KMS-11 (cell line): ENCODE data around the gene SPNS2.

ENCODE experiments used
- H2AFZ ChIP-seq: fragments of 200-600 bp; sonication (generic); 2 replicates; pipeline ENCODE4 v1.6.1; 2016; ENCODE audit warnings: antibody characterized with exemption, mixed run types, low read depth
- H3K27ac ChIP-seq: fragments of 200-600 bp; sonication (generic); 2 replicates; pipeline ENCODE4 v1.6.1; 2016; ENCODE audit warnings: mild to moderate bottlenecking, mixed run types
- H3K27me3 ChIP-seq: fragments of 200-600 bp; sonication (generic); 2 replicates; pipeline ENCODE4 v1.6.1; 2017; ENCODE audit warnings: mild to moderate bottlenecking, low read depth, mixed run types, moderate library complexity; ENCODE audit not compliant: insufficient read depth
- H3K36me3 ChIP-seq: fragments of 200-600 bp; sonication (generic); 2 replicates; pipeline ENCODE4 v1.6.1; 2017; ENCODE audit warnings: mild to moderate bottlenecking, mixed run types; ENCODE audit not compliant: insufficient read depth
- H3K4me1 ChIP-seq: fragments of 200-600 bp; sonication (generic); 2 replicates; pipeline ENCODE4 v1.6.1; 2016; ENCODE audit warnings: mild to moderate bottlenecking, low read depth, mixed run types; ENCODE audit not compliant: poor library complexity, severe bottlenecking
- H3K4me2 ChIP-seq: fragments of 200-600 bp; sonication (generic); 2 replicates; pipeline ENCODE4 v1.7.0; 2016; ENCODE audit warnings: mild to moderate bottlenecking, mixed run types
- H3K4me3 ChIP-seq: fragments of 200-600 bp; sonication (generic); IDR thresholded peaks from 2 replicates; pipeline ENCODE4 v1.6.1; 2017; ENCODE audit warnings: low read depth, low read length, mixed read lengths; ENCODE audit not compliant: insufficient read depth
- H3K79me2 ChIP-seq: fragments of 200-600 bp; sonication (generic); 2 replicates; pipeline ENCODE4 v1.6.1; 2016; ENCODE audit warnings: low read depth, mixed run types; ENCODE audit not compliant: insufficient read depth
- H3K9ac ChIP-seq: fragments of 200-600 bp; sonication (generic); 2 replicates; pipeline ENCODE4 v1.6.1; 2016; ENCODE audit warnings: mild to moderate bottlenecking, mixed run types
- H4K20me1 ChIP-seq: fragments of 200-600 bp; sonication (generic); 2 replicates; pipeline ENCODE4 v1.6.1; 2016; ENCODE audit warnings: mild to moderate bottlenecking, mixed run types; ENCODE audit not compliant: insufficient read depth
- CTCF ChIP-seq: fragments of 200-600 bp; sonication (generic); conservative IDR thresholded peaks from 2 replicates; pipeline ENCODE4 v1.6.1; 2017; ENCODE audit warnings: low read depth, mild to moderate bottlenecking, antibody characterized with exemption, low read length, moderate library complexity, mixed read lengths

SPNS2 gene

GRCh38 chr17:4539025-4539424 is 40.3 kb downstream of the SPNS2 start:
- H3K79me2 ChIP-seq, result no peaks in the 10 kb centered on the region
- no peaks in the 10 kb centered on the region for H3K4me1 ChIP-seq
- no peaks in the 10 kb centered on the region for H3K36me3 ChIP-seq
- no peaks in the 10 kb centered on the region for H4K20me1 ChIP-seq
- no peak overlapping the region for H3K9ac ChIP-seq
- no peak for TF ChIP-seq CTCF
- no peak overlapping the region for H3K27ac ChIP-seq
- no peaks in the 10 kb centered on the region for H3K27me3 ChIP-seq
- H3K4me3 ChIP-seq, result no peak overlapping the region
- H2AFZ ChIP-seq, result no peak overlapping the region
- H3K4me2 ChIP-seq, result no peak overlapping the region

- Histone ChIP-seq H3K36me3 (no peaks in the 10 kb centered on the region), H3K4me1 (no peaks in the 10 kb centered on the region)
Observed at GRCh38 chr17:4539576-4540223, 41.0 kb downstream of the SPNS2 start.

GRCh38 chr17:4540224-4540651 is 41.6 kb downstream of the SPNS2 start:
- no peak for TF ChIP-seq CTCF
- Histone ChIP-seq H2AFZ (no peak overlapping the region), H3K4me1 (no peaks in the 10 kb centered on the region), H3K4me3 (no peak overlapping the region), H3K27me3 (no peaks in the 10 kb centered on the region), H3K4me2 (no peak overlapping the region), H4K20me1 (no peaks in the 10 kb centered on the region), H3K36me3 (no peaks in the 10 kb centered on the region), H3K9ac (no peak overlapping the region), H3K79me2 (no peaks in the 10 kb centered on the region), H3K27ac (no peak overlapping the region)

More at GRCh38 chr17:4539576-4540223, 41.0 kb downstream of the SPNS2 start:
- no peaks in the 10 kb centered on the region for H3K79me2 ChIP-seq
- no peaks in the 10 kb centered on the region for H3K27me3 ChIP-seq
- no peak overlapping the region for H3K9ac ChIP-seq
- H3K4me3 ChIP-seq, result no peak overlapping the region
- TF ChIP-seq CTCF, result no peak
- H3K4me2 ChIP-seq, result no peak overlapping the region
- H2AFZ ChIP-seq, result no peak overlapping the region
- no peak overlapping the region for H3K27ac ChIP-seq
- H4K20me1 ChIP-seq, result no peaks in the 10 kb centered on the region

DNA sequence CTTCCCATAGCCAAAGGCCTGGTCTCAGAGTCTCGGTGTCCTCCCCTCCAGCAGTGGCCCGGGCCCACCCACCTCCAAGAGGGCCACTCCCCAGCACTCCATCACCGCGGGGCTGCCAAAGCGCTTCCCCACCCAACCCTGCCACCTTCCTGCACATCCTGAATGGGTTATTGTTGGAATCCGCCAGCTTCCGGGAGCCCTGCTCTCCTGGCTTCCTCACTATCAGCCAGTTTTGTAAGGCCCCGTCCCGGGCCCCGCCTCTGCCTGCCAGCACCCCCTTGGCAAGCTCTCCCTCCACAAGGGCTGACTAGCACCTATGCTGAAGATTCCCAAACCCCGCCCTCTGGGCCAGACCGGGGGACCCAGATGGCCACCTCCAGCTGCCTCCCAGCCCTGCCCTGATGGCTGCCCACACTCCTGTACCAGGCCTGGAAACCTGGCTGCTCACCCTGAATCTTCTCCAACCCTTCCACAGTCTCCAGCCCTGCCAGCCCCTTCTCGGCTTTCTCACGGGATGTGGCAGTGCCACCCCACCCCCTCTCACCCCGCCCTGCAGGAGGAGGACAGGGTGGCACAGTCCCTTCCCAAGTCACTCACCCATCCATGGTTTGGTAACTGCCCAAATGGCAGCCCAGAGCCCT is 42.1 kb downstream of the SPNS2 start:
- no peaks in the 10 kb centered on the region for H3K36me3 ChIP-seq
- H3K79me2 ChIP-seq, result no peaks in the 10 kb centered on the region
- no peaks in the 10 kb centered on the region for H4K20me1 ChIP-seq
- no peak overlapping the region for H3K4me2 ChIP-seq
- H3K4me3 ChIP-seq, result no peak overlapping the region
- no peak for TF ChIP-seq CTCF
- no peak overlapping the region for H3K27ac ChIP-seq
- H3K27me3 ChIP-seq, result no peaks in the 10 kb centered on the region
- H3K4me1 ChIP-seq, result no peaks in the 10 kb centered on the region
- no peak overlapping the region for H2AFZ ChIP-seq
- no peak overlapping the region for H3K9ac ChIP-seq
